Panc1 (cell line): ENCODE results near the gene SEC14L2. TPM values are rescaled to one million over a fixed set of nuclear protein-coding genes. Genes with fewer than 3 reads are reported as not detected.

ENCODE experiments used
- ATAC-seq: fragments of 200-7000 bp; cut with Tn5 transposase; 2 replicates; pipeline ENCODE4 v1.9.1; 2020; ENCODE audit warnings: mild to moderate bottlenecking, moderate library complexity
- BruUV-seq: library from RNA; stranded (reverse); fragments of 400-500 nt; replicated peaks from 2 replicates; lab custom pipeline; 2021; lab: Mats Ljungman, UMichigan
- CTCF ChIA-PET: fragments of 300-600 bp; sonication (Branson Sonifier 250); formaldehyde crosslinking; loops from one replicate; lab custom pipeline; 2022; ENCODE audit warnings: antibody characterized with exemption; lab: Charles Lee
- POLR2A ChIA-PET: fragments of 300-600 bp; sonication (Branson Sonifier 250); formaldehyde crosslinking; loops from one replicate; lab custom pipeline; 2022; ENCODE audit warnings: antibody characterized with exemption; lab: Charles Lee
- DNase-seq: peaks from one replicate; pipeline ENCODE4 v3.0.0-alpha.2; 2010; ENCODE audit warnings: low read depth, low spot score
- H3K27ac ChIP-seq: 2 replicates; pipeline ENCODE4 v1.5.1; 2011; ENCODE audit warnings: mild to moderate bottlenecking, low read length, inconsistent platforms
- H3K27me3 ChIP-seq: fragments of 200-500 bp; sonication (Bioruptor generic); 2 replicates; pipeline ENCODE4 v1.6.0; 2014; ENCODE audit warnings: low read length, inconsistent platforms; ENCODE audit not compliant: control insufficient read depth, insufficient read depth
- H3K36me3 ChIP-seq: fragments of 200-500 bp; sonication (Bioruptor generic); 2 replicates; pipeline ENCODE4 v1.5.1; 2014; ENCODE audit warnings: inconsistent platforms, mild to moderate bottlenecking, low read length, moderate library complexity; ENCODE audit not compliant: control insufficient read depth, insufficient read depth
- H3K4me1 ChIP-seq: 2 replicates; pipeline ENCODE4 v1.5.1; 2011; ENCODE audit warnings: inconsistent platforms, mild to moderate bottlenecking, low read length, moderate library complexity; ENCODE audit not compliant: control insufficient read depth, insufficient read depth
- H3K4me3 ChIP-seq, 2 experiments: 2 replicates each; pipeline ENCODE4 v1.5.1; 2011 to 2012; ENCODE audit warnings: low read depth in 2 of 2, low read length in 2 of 2, mild to moderate bottlenecking in 2 of 2, inconsistent platforms in 1 of 2, moderate library complexity in 1 of 2
- H3K9me3 ChIP-seq: fragments of 200-500 bp; sonication (Bioruptor generic); 2 replicates; pipeline ENCODE4 v1.5.1; 2014; ENCODE audit warnings: low read depth, mild to moderate bottlenecking, inconsistent platforms, low read length, moderate library complexity; ENCODE audit not compliant: control insufficient read depth, insufficient read depth
- CTCF ChIP-seq: fragments of 450-650 bp; IDR thresholded peaks from 2 replicates; pipeline ENCODE4 v1.5.1; 2017; ENCODE audit warnings: mild to moderate bottlenecking
- POLR2AphosphoS5 ChIP-seq: IDR thresholded peaks from 2 replicates; pipeline ENCODE4 v1.6.1; 2012; ENCODE audit warnings: mild to moderate bottlenecking, low read depth, low read length, moderate library complexity
- REST ChIP-seq, 2 experiments: IDR thresholded peaks; 2 replicates each; pipeline ENCODE4 v1.6.1; 2011 to 2012; ENCODE audit warnings: low read depth in 2 of 2, control low read depth in 1 of 2, low read length in 1 of 2, mild to moderate bottlenecking in 1 of 2, moderate library complexity in 1 of 2; ENCODE audit not compliant: insufficient read depth in 1 of 2
- SIN3A ChIP-seq: IDR thresholded peaks from 2 replicates; pipeline ENCODE4 v1.6.1; 2012; ENCODE audit warnings: low read depth, mild to moderate bottlenecking, low read length, moderate library complexity, borderline replicate concordance; ENCODE audit not compliant: insufficient read depth
- TCF7L2 ChIP-seq: IDR thresholded peaks from 2 replicates; pipeline ENCODE4 v1.6.1; 2011; ENCODE audit warnings: mild to moderate bottlenecking, low read depth, low read length, inconsistent platforms
- in situ Hi-C: cut with HindIII; loops from 2 replicates; pipeline ENCODE4 v1.10.0; 2016; ENCODE audit warnings: low sequenced_read_pairs, low pct_unique_long_range_greater_than_20kb
- intact Hi-C: fragments of 100-400 bp; cut with micrococcal nuclease; formaldehyde crosslinking; loops from one replicate; pipeline ENCODE4 v1.10.0; 2022; ENCODE audit not compliant: unreplicated experiment
- total RNA-seq: library from RNA; stranded (reverse); gene quantifications from one replicate; pipeline ENCODE4 v1.2.1, GENCODE V29; 2021; ENCODE audit not compliant: unreplicated experiment

SEC14L2 gene
- total RNA-seq, 1 experiment from 2014 or later, result 10.7 TPM

- H3K27me3 ChIP-seq, result no peaks in the 10 kb centered on the region
- BruUV-seq, result no TSS peak
- TF ChIP-seq CTCF (no peak), POLR2AphosphoS5 (no peak), REST (IDR thresholded peaks at IDR 0.05; ENCODE audit: insufficient read depth in 1 of 2, low read depth in 2 of 2, low read length in 1 of 2) (no peak), SIN3A (no peak), TCF7L2 (no peak)
- DNase-seq (no peak), ATAC-seq (no peak)
- H3K27ac ChIP-seq, result no peak overlapping the region
- no peak overlapping the region for H3K4me3 ChIP-seq
- no peaks in the 10 kb centered on the region for H3K9me3 ChIP-seq
- POLR2A ChIA-PET, result no interaction called here
- intact Hi-C loops (no loop called here), in situ Hi-C loops (no loop called here)
- 0 out of 2 replicates have a peak, but pooled peaks cover 4% of the 10 kb centered on the region for H3K36me3 ChIP-seq
- H3K4me1 ChIP-seq, result peaks cover 11% of the 10 kb centered on the region
- CTCF ChIA-PET, result no interaction called here
Measured at GRCh38 chr22:30416837-30417236, 20.0 kb downstream of the SEC14L2 start.

- ATAC-seq, result no peak
- ChIA-PET CTCF (no interaction called here), POLR2A (interaction anchor here (0.7 kb wide), 1 partner anchor 116 kb away, joined by 3 read pairs; no protein-coding TSS in a partner anchor)
- Histone ChIP-seq H3K27ac (peak overlapping the region; percentile 39; the same call in 1 of the 2 replicates), H3K36me3 (peaks cover 4% of the 10 kb centered on the region; the same call in 1 of the 2 replicates), H3K4me1 (peaks cover 24% of the 10 kb centered on the region), H3K27me3 (no peaks in the 10 kb centered on the region), H3K9me3 (no peaks in the 10 kb centered on the region), H3K4me3 (no peak overlapping the region)
- no peak for DNase-seq
- no TSS peak for BruUV-seq
- in situ Hi-C loops (no loop called here), intact Hi-C loops (no loop called here)
- no peak for TF ChIP-seq POLR2AphosphoS5
- TF ChIP-seq CTCF, result no peak
- no peak for TF ChIP-seq TCF7L2
- TF ChIP-seq REST (IDR thresholded peaks at IDR 0.05; ENCODE audit: insufficient read depth in 1 of 2, low read depth in 2 of 2, low read length in 1 of 2), result no peak
- no peak for TF ChIP-seq SIN3A
Measured at GRCh38 chr22:30420347-30421125, 23.7 kb downstream of the SEC14L2 start.
